Brain microvascular endothelial cell (primary cell): ENCODE measurements around the gene DACT2.

Experiments used
- DNase-seq: peaks from one replicate; pipeline ENCODE4 v3.0.0-alpha.2; 2020
- H3K27ac ChIP-seq: fragments of 250-450 bp; sonication (Bioruptor Pico); 2 replicates; pipeline ENCODE4 v1.5.1; 2020; ENCODE audit warnings: mild to moderate bottlenecking, moderate library complexity
- H3K27me3 ChIP-seq: fragments of 250-450 bp; sonication (Bioruptor Pico); replicated peaks from 2 replicates; pipeline ENCODE4 v1.5.1; 2020; ENCODE audit warnings: mild to moderate bottlenecking
- H3K36me3 ChIP-seq: fragments of 250-450 bp; sonication (Bioruptor Pico); replicated peaks from 2 replicates; pipeline ENCODE4 v1.5.1; 2020; ENCODE audit warnings: mild to moderate bottlenecking
- H3K4me3 ChIP-seq: 2 replicates; pipeline ENCODE4 v1.5.1; 2011; ENCODE audit warnings: low read depth, mild to moderate bottlenecking, control low read depth, low read length, moderate library complexity
- in situ Hi-C: cut with HindIII; loops from 2 replicates; pipeline ENCODE4 v1.10.0; 2017; ENCODE audit warnings: low sequenced_read_pairs, low pct_ligation_motif_present
- TF ChIP-seq, protein P1 (sequence below): IDR thresholded peaks from 2 replicates; pipeline ENCODE4 v1.5.1; 2011; ENCODE audit warnings: low read depth, mild to moderate bottlenecking, moderate library complexity, low read length, control low read depth, inconsistent platforms; ENCODE audit errors: missing control alignments

DACT2 gene

DNA sequence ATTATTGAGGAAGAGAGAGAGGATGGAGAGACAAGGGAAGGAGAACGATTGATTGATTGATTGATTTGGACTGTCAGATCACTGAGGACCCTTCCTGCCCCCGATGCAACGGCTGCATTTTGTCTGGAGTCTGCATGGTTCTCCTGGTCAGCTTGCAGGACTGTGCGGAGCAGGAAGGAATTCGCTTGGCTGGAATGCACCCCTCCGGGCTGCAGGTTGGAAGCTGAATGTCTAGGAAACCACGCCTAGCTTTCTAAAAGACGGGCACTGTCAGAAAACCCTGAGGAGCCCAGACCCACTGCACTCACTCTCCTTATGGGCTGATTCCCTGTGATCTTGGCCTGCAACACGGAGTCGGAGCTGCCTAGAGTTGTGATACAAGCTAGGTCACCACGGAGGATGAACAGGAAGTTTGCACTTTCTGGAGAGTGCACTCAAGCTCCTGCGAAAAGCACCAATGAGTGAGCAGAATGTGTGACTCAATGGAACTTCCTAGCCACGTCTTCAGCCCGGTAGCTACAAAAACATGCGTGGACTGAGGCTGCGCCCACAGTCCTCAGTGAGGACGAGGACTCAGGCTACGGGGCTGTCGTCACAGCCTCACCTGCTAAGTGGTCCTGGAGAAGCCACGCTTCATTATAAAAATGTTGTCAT is 14.4 kb downstream of the DACT2 start:
- Histone ChIP-seq H3K27ac (no peak overlapping the region), H3K36me3 (no peaks in the 10 kb centered on the region), H3K4me3 (no peak overlapping the region), H3K27me3 (no peaks in the 10 kb centered on the region)
- DNase-seq: no peak
- in situ Hi-C loops: no loop called here
- TF ChIP-seq, protein P1, sequence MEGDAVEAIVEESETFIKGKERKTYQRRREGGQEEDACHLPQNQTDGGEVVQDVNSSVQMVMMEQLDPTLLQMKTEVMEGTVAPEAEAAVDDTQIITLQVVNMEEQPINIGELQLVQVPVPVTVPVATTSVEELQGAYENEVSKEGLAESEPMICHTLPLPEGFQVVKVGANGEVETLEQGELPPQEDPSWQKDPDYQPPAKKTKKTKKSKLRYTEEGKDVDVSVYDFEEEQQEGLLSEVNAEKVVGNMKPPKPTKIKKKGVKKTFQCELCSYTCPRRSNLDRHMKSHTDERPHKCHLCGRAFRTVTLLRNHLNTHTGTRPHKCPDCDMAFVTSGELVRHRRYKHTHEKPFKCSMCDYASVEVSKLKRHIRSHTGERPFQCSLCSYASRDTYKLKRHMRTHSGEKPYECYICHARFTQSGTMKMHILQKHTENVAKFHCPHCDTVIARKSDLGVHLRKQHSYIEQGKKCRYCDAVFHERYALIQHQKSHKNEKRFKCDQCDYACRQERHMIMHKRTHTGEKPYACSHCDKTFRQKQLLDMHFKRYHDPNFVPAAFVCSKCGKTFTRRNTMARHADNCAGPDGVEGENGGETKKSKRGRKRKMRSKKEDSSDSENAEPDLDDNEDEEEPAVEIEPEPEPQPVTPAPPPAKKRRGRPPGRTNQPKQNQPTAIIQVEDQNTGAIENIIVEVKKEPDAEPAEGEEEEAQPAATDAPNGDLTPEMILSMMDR: no peak

GRCh38 chr6:168304752-168305015 is 14.9 kb downstream of the DACT2 start:
- in situ Hi-C loops: no loop called here
- TF ChIP-seq, protein P1: no peak
- H3K36me3 ChIP-seq: no peaks in the 10 kb centered on the region
- H3K27me3 ChIP-seq: no peaks in the 10 kb centered on the region
- no peak overlapping the region for H3K4me3 ChIP-seq
- no peak overlapping the region for H3K27ac ChIP-seq
- no peak for DNase-seq

- in situ Hi-C loops: no loop called here
- Histone ChIP-seq H3K27ac (no peak overlapping the region), H3K36me3 (no peaks in the 10 kb centered on the region), H3K4me3 (no peak overlapping the region), H3K27me3 (no peaks in the 10 kb centered on the region)
- TF ChIP-seq, protein P1: no peak
- DNase-seq: no peak
These were observed 15.4 kb downstream of the DACT2 start for GRCh38 chr6:168303982-168304751.

- TF ChIP-seq, protein P1: no peak
- in situ Hi-C loops: no loop called here
- no peak for DNase-seq
- Histone ChIP-seq H3K36me3 (no peaks in the 10 kb centered on the region), H3K27me3 (no peaks in the 10 kb centered on the region), H3K27ac (no peak overlapping the region), H3K4me3 (no peak overlapping the region)
These were observed 17.0 kb downstream of the DACT2 start for GRCh38 chr6:168302534-168302933.

- DNase-seq: no peak
- in situ Hi-C loops: no loop called here
- Histone ChIP-seq H3K27ac (no peak overlapping the region), H3K36me3 (no peaks in the 10 kb centered on the region), H3K4me3 (no peak overlapping the region), H3K27me3 (no peaks in the 10 kb centered on the region)
- TF ChIP-seq, protein P1: no peak
These were observed 17.8 kb downstream of the DACT2 start for GRCh38 chr6:168301648-168302398.
